ENCODE data around the gene QRFP.

The QRFP gene

DNA sequence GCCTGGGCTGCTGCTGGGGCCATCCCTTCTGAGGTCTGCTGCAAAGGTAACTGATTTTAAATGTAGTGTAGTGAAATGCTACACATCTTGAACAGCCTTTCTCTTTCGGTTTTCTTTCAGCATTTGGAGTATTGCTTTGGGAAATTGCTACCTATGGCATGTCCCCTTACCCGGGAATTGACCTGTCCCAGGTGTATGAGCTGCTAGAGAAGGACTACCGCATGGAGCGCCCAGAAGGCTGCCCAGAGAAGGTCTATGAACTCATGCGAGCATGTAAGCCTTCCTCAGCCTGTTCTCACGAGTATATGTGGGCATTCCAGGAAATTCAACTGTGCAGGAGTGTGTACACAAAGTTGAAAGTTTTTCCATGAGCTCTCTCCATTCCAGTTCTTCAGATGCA, 18.3 kb downstream of the QRFP start:
- TF ChIP-seq, protein P1, sequence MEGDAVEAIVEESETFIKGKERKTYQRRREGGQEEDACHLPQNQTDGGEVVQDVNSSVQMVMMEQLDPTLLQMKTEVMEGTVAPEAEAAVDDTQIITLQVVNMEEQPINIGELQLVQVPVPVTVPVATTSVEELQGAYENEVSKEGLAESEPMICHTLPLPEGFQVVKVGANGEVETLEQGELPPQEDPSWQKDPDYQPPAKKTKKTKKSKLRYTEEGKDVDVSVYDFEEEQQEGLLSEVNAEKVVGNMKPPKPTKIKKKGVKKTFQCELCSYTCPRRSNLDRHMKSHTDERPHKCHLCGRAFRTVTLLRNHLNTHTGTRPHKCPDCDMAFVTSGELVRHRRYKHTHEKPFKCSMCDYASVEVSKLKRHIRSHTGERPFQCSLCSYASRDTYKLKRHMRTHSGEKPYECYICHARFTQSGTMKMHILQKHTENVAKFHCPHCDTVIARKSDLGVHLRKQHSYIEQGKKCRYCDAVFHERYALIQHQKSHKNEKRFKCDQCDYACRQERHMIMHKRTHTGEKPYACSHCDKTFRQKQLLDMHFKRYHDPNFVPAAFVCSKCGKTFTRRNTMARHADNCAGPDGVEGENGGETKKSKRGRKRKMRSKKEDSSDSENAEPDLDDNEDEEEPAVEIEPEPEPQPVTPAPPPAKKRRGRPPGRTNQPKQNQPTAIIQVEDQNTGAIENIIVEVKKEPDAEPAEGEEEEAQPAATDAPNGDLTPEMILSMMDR (IDR thresholded peaks at IDR 0.05; ENCODE audit: control extremely low read depth, extremely low read depth, low read depth, missing control alignments): no peak
- ChIA-PET POLR2A (no interaction called here), CTCF (interaction anchor here (1.2 to 3.7 kb wide), 2 partner anchors 10 to 178 kb away, joined by 4 to 29 read pairs; no protein-coding TSS in a partner anchor)
- no peak for DNase-seq (ENCODE audit: extremely low spot score)

DNA sequence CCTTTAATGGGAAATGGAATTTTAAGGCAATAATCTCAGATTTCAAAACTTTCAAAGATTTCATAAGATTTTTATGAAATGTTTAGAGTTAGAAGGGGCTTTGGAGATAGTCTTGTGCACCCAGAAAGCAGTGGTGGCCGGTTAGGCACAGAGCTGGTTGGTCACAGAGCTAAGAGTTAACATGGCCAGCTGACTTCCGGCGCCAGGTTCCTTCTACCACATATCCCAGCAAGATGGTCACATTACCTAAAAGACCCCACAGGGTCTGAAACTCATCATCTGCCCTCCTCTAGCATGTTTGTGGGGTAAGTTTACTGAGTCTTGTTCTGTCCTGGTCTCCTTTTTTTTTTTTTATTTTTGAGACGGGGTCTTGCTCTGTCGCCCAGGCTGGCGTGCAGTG, 19.3 kb downstream of the QRFP start:
- ChIA-PET CTCF (interaction anchor here (1.3 kb wide), 1 partner anchor 11 kb away, joined by 10 read pairs; no protein-coding TSS in a partner anchor), POLR2A (no interaction called here)
- TF ChIP-seq, protein P1 (IDR thresholded peaks at IDR 0.05; ENCODE audit: control extremely low read depth, extremely low read depth, low read depth, missing control alignments): no peak
- no peak for DNase-seq (ENCODE audit: extremely low spot score)

DNA sequence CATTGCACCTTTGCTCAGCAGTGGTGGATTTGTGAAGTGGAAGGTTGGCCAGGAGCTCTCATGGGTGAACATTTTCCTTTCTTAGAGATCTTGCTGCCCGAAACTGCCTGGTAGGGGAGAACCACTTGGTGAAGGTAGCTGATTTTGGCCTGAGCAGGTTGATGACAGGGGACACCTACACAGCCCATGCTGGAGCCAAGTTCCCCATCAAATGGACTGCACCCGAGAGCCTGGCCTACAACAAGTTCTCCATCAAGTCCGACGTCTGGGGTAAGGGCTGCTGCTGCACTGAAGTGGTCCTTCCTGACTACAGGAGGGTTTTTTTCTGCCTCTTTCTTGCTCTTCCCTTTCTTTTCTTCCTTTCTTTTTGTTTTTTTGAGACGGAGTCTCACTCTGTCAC, 21.8 kb downstream of the QRFP start:
- TF ChIP-seq, protein P1 (IDR thresholded peaks at IDR 0.05; ENCODE audit: control extremely low read depth, extremely low read depth, low read depth, missing control alignments): no peak
- no peak for DNase-seq (ENCODE audit: extremely low spot score)
- ChIA-PET POLR2A (no interaction called here), CTCF (no interaction called here)

DNA sequence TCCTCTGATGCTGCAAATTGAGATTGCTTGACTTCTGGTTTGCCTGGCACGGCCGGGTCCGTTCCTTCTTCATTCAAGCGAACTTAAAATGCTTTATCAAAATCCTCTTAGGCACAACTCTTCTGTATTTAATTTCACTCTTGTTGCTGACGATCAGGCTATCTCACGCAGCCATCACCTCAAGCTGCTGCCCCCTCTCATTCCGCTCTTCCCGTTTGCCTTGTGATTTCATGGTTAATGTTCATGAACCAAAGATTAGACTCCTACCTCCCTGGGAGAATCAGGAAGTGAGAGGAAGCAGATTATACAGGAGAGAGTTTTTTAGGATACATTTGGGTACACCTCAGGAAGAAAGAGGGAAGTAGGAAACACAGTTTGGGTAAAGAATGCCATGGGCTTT, 22.6 kb downstream of the QRFP start:
- ChIA-PET POLR2A (no interaction called here), CTCF (no interaction called here)
- TF ChIP-seq, protein P1 (IDR thresholded peaks at IDR 0.05; ENCODE audit: control extremely low read depth, extremely low read depth, low read depth, missing control alignments): no peak
- no peak for DNase-seq (ENCODE audit: extremely low spot score)

DNA sequence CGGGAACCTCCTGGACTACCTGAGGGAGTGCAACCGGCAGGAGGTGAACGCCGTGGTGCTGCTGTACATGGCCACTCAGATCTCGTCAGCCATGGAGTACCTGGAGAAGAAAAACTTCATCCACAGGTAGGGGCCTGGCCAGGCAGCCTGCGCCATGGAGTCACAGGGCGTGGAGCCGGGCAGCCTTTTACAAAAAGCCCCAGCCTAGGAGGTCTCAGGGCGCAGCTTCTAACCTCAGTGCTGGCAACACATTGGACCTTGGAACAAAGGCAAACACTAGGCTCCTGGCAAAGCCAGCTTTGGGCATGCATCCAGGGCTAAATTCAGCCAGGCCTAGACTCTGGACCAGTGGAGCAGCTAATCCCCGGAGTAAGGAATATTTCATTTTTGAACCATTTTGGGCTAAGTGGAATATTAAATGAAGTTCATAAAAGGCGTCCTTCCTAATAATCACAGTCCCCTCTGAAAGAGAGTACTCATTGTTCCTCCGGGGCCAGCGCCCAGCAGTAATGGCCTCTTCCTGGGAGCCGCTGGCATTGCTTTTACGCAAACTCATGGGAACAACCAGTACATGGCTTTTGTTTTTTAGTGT, 23.6 kb downstream of the QRFP start:
- TF ChIP-seq, protein P1 (IDR thresholded peaks at IDR 0.05; ENCODE audit: control extremely low read depth, extremely low read depth, low read depth, missing control alignments): no peak
- DNase-seq (ENCODE audit: extremely low spot score): no peak
- ChIA-PET POLR2A (no interaction called here), CTCF (no interaction called here)

DNA sequence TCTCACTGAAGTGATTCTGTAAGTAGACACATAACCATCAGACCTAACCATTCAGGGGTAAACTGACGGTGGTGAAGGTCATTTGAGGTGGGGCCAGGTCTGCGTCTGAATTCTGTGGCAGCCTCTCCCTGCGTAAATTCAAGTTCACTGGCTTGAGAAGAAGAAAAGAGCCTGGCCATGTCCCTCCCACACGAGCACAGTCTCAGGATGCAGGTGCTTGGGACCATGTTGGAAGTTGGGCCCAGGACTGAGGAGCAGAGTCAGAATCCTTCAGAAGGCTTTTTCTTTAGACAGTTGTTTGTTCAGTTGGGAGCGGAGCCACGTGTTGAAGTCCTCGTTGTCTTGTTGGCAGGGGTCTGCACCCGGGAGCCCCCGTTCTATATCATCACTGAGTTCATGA, 24.1 kb downstream of the QRFP start:
- TF ChIP-seq, protein P1 (IDR thresholded peaks at IDR 0.05; ENCODE audit: control extremely low read depth, extremely low read depth, low read depth, missing control alignments): no peak
- ChIA-PET CTCF (interaction anchor here (3.3 to 12.3 kb wide), 2 partner anchors 56 to 168 kb away, joined by 12 to 318 read pairs; no protein-coding TSS in a partner anchor), POLR2A (no interaction called here)
- no peak for DNase-seq (ENCODE audit: extremely low spot score)
